WTC11 (cell line): ENCODE data around the gene SLC25A25. TPM values are rescaled to one million over a fixed set of nuclear protein-coding genes. Genes with fewer than 3 reads are reported as not detected.
A peak's percentile ranks its signal among the peaks of the same experiment; 100 is the strongest.

Experiments used
- ATAC-seq: fragments of 200-7000 bp; cut with Tn5 transposase; 2 replicates; pipeline ENCODE4 v1.10.0; 2021; ENCODE audit warnings: mild to moderate bottlenecking, moderate library complexity
- CTCF ChIA-PET: fragments of 300-600 bp; sonication (Branson Sonifier 250); formaldehyde crosslinking; loops from one replicate; lab custom pipeline; 2021; ENCODE audit warnings: antibody characterized with exemption; lab: Charles Lee
- POLR2A ChIA-PET: fragments of 350-600 bp; sonication (Branson Sonifier 250); formaldehyde crosslinking; loops from one replicate; lab custom pipeline; 2021; ENCODE audit warnings: antibody characterized with exemption; lab: Charles Lee
- DNase-seq: peaks from one replicate; pipeline ENCODE4 v3.0.0; 2021; ENCODE audit warnings: low spot score
- H3K27ac Mint-ChIP-seq: 2 replicates; pipeline ENCODE4 v1.8.0; 2021; ENCODE audit warnings: mixed read lengths
- H3K27me3 Mint-ChIP-seq: 2 replicates; pipeline ENCODE4 v1.8.0; 2021; ENCODE audit warnings: low read depth, mild to moderate bottlenecking, moderate library complexity, mixed read lengths
- H3K36me3 Mint-ChIP-seq: 2 replicates; pipeline ENCODE4 v1.8.0; 2021; ENCODE audit warnings: mixed read lengths
- H3K4me1 Mint-ChIP-seq: 2 replicates; pipeline ENCODE4 v1.8.0; 2022; ENCODE audit warnings: mixed read lengths
- H3K4me3 Mint-ChIP-seq: 2 replicates; pipeline ENCODE4 v1.8.0; 2021; ENCODE audit warnings: mild to moderate bottlenecking, moderate library complexity, mixed read lengths
- H3K9me3 Mint-ChIP-seq: 2 replicates; pipeline ENCODE4 v1.8.0; 2021; ENCODE audit warnings: mixed read lengths
- AR ChIP-seq: fragments of 250-450 bp; sonication (Bioruptor Pico); IDR thresholded peaks from 2 replicates; pipeline ENCODE4 v1.9.0; 2021; ENCODE audit warnings: mild to moderate bottlenecking
- ELF4 ChIP-seq: sonication (generic); formaldehyde crosslinking; IDR thresholded peaks from 2 replicates; pipeline ENCODE4 v1.8.1; 2022; ENCODE audit warnings: low read depth, mild to moderate bottlenecking, moderate library complexity, missing genetic modification reagents
- ETV6 ChIP-seq: sonication (generic); formaldehyde crosslinking; IDR thresholded peaks from 2 replicates; pipeline ENCODE4 v1.8.1; 2022; ENCODE audit warnings: mild to moderate bottlenecking, missing genetic modification reagents
- GTF2I ChIP-seq: fragments of 250-450 bp; sonication (Bioruptor Pico); conservative IDR thresholded peaks from 2 replicates; pipeline ENCODE4 v1.4.0; 2021; ENCODE audit warnings: mild to moderate bottlenecking
- IRF1 ChIP-seq: sonication (generic); formaldehyde crosslinking; IDR thresholded peaks from 2 replicates; pipeline ENCODE4 v1.8.0; 2023; ENCODE audit warnings: missing genetic modification reagents
- JAZF1 ChIP-seq: fragments of 250-450 bp; sonication (Bioruptor Pico); IDR thresholded peaks from 2 replicates; pipeline ENCODE4 v1.9.0; 2021; ENCODE audit warnings: moderate library complexity, mild to moderate bottlenecking, inconsistent platforms
- JUN ChIP-seq: sonication (generic); formaldehyde crosslinking; IDR thresholded peaks from 2 replicates; pipeline ENCODE4 v1.8.0; 2023; ENCODE audit warnings: mild to moderate bottlenecking, missing genetic modification reagents
- NR1H2 ChIP-seq: sonication (generic); formaldehyde crosslinking; IDR thresholded peaks from 2 replicates; pipeline ENCODE4 v1.9.0; 2021; ENCODE audit warnings: mild to moderate bottlenecking, moderate library complexity, missing genetic modification reagents
- TCF7 ChIP-seq: sonication (generic); formaldehyde crosslinking; IDR thresholded peaks from 2 replicates; pipeline ENCODE4 v1.8.0; 2022; ENCODE audit warnings: mild to moderate bottlenecking, low read depth, missing genetic modification reagents, moderate library complexity
- ZNF317 ChIP-seq: sonication (generic); formaldehyde crosslinking; IDR thresholded peaks from 2 replicates; pipeline ENCODE4 v1.8.1; 2023; ENCODE audit warnings: low read depth, mild to moderate bottlenecking, moderate library complexity, missing genetic modification reagents, borderline replicate concordance
- ZNF396 ChIP-seq: fragments of 250-450 bp; sonication (Bioruptor Pico); IDR thresholded peaks from 2 replicates; pipeline ENCODE4 v1.8.0; 2021; ENCODE audit warnings: mild to moderate bottlenecking, moderate library complexity, borderline replicate concordance
- ZNF423 ChIP-seq: fragments of 250-450 bp; sonication (Bioruptor Pico); IDR thresholded peaks from 2 replicates; pipeline ENCODE4 v2.1.2; 2022; ENCODE audit warnings: mild to moderate bottlenecking, moderate library complexity
- ZNF512 ChIP-seq: sonication (generic); formaldehyde crosslinking; IDR thresholded peaks from 2 replicates; pipeline ENCODE4 v1.8.1; 2022; ENCODE audit warnings: missing genetic modification reagents, borderline replicate concordance
- ZNF532 ChIP-seq: fragments of 250-450 bp; sonication (Bioruptor Pico); IDR thresholded peaks from 2 replicates; pipeline ENCODE4 v1.9.0; 2021; ENCODE audit warnings: mild to moderate bottlenecking, borderline replicate concordance
- total RNA-seq: library from RNA; stranded (reverse); gene quantifications from 3 replicates; pipeline ENCODE4 v1.2.3, GENCODE V29; 2021

The SLC25A25 gene
- total RNA-seq, 1 experiment from 2014 or later = 17.4 TPM

- Mint-ChIP-seq H3K27me3 (no peaks in the 10 kb centered on the region), H3K36me3 (peaks cover 51% of the 10 kb centered on the region), H3K9me3 (no peaks in the 10 kb centered on the region), H3K27ac (no peak overlapping the region), H3K4me3 (no peak overlapping the region), H3K4me1 (peaks cover 23% of the 10 kb centered on the region)
- DNase-seq (no peak), ATAC-seq (no peak)
- CTCF ChIA-PET = interaction anchor here (0.6 to 5.8 kb wide), 6 partner anchors 8 to 73 kb away, joined by 3 to 57 read pairs (median 4); no protein-coding TSS in a partner anchor
- no peak for TF ChIP-seq IRF1 (CRISPR knock-in tag)
- POLR2A ChIA-PET = interaction anchor here (0.6 kb wide), 1 partner anchor 114 kb away, joined by 4 read pairs; no protein-coding TSS in a partner anchor
Measured at GRCh38 chr9:128105538-128106175, 37.6 kb downstream of the SLC25A25 start.

- ATAC-seq = peak; percentile 11; the same call in 1 of the 2 replicates
- Mint-ChIP-seq H3K27me3 (no peaks in the 10 kb centered on the region), H3K4me3 (no peak overlapping the region), H3K36me3 (peaks cover 45% of the 10 kb centered on the region), H3K27ac (no peak overlapping the region), H3K4me1 (peaks cover 16% of the 10 kb centered on the region), H3K9me3 (no peaks in the 10 kb centered on the region)
- ChIA-PET POLR2A (interaction anchor here (0.5 kb wide), 1 partner anchor 314 kb away, joined by 3 read pairs; no protein-coding TSS in a partner anchor), CTCF (interaction anchor here (0.6 to 5.8 kb wide), 3 partner anchors 9 to 54 kb away, joined by 3 to 57 read pairs (median 3); no protein-coding TSS in a partner anchor)
- no peak for TF ChIP-seq ZNF423 (CRISPR knock-in tag)
- no peak for TF ChIP-seq ZNF532 (CRISPR knock-in tag)
- no peak for TF ChIP-seq NR1H2 (CRISPR knock-in tag)
- no peak for TF ChIP-seq ZNF512
- TF ChIP-seq JAZF1 (CRISPR knock-in tag) = no peak
- no peak for TF ChIP-seq GTF2I (CRISPR knock-in tag)
- no peak for TF ChIP-seq AR (CRISPR knock-in tag)
- no peak for TF ChIP-seq JUN (CRISPR knock-in tag)
- no peak for TF ChIP-seq ELF4 (CRISPR knock-in tag)
- no peak for TF ChIP-seq ZNF396 (CRISPR knock-in tag)
- no peak for TF ChIP-seq TCF7 (CRISPR knock-in tag)
- no peak for TF ChIP-seq ZNF317 (CRISPR knock-in tag)
- no peak for TF ChIP-seq ETV6 (CRISPR knock-in tag)
- DNase-seq = no peak
Measured at GRCh38 chr9:128106181-128106939, 38.3 kb downstream of the SLC25A25 start.
